T-helper 2 cell treated with Interferon-gamma antibody and Interleukin-4, amounts not matched to agents 100 ng/mL and 5 ng/mL, for 36 hours (primary cell): ENCODE measurements around the gene CLEC4G. TPM values are rescaled to one million over a fixed set of nuclear protein-coding genes. Genes with fewer than 3 reads are reported as not detected.
"Not testable (repeated sequence)": the region's sequence is repeated elsewhere in the genome, so short reads cannot be mapped to it uniquely, and the experiment has no call there.

Experiments used
- intact Hi-C: fragments of 100-400 bp; cut with micrococcal nuclease; formaldehyde crosslinking; loops from one replicate; pipeline ENCODE4 v1.15.1; 2023
- total RNA-seq: library from RNA; stranded (reverse); gene quantifications from 2 replicates; pipeline ENCODE4 v1.2.3, GENCODE V29; 2022

CLEC4G gene
- not detected in 2 replicates for total RNA-seq

- intact Hi-C loops: no loop called here
These were observed at the start of gene CLEC4G for GRCh38 chr19:7732045-7732444. Gene CLEC4G (minus strand): TSS chr19:7732110. CDS start chr19:7732102, 8 bp downstream.

- intact Hi-C loops: no loop called here
These were observed 49.2 kb upstream of the CLEC4G start for GRCh38 chr19:7781157-7781556.

- intact Hi-C loops: no loop called here
These were observed 47.9 kb upstream of the CLEC4G start for GRCh38 chr19:7779631-7780486.

- intact Hi-C loops: no loop called here
These were observed 46.2 kb upstream of the CLEC4G start for GRCh38 chr19:7778081-7778480.

- intact Hi-C loops: no loop called here
These were observed 43.9 kb upstream of the CLEC4G start for GRCh38 chr19:7775761-7776160.

GRCh38 chr19:7773841-7774240 is 41.9 kb upstream of the CLEC4G start:
- intact Hi-C loops: no loop called here

- intact Hi-C loops: no loop called here
These were observed 40.9 kb upstream of the CLEC4G start for GRCh38 chr19:7772752-7773291.

GRCh38 chr19:7771072-7771471 is 39.2 kb upstream of the CLEC4G start:
- intact Hi-C loops: no loop called here

GRCh38 chr19:7769171-7769570 is 37.3 kb upstream of the CLEC4G start:
- intact Hi-C loops: no loop called here

GRCh38 chr19:7767487-7767886 is 35.6 kb upstream of the CLEC4G start:
- intact Hi-C loops: no loop called here

- intact Hi-C loops: no loop called here
These were observed 34.6 kb upstream of the CLEC4G start for GRCh38 chr19:7766535-7766934.

GRCh38 chr19:7765043-7765442 is 33.1 kb upstream of the CLEC4G start:
- intact Hi-C loops: not testable (repeated sequence)

GRCh38 chr19:7764157-7764556 is 32.2 kb upstream of the CLEC4G start:
- intact Hi-C loops: not testable (repeated sequence)

- intact Hi-C loops: no loop called here
These were observed 31.8 kb upstream of the CLEC4G start for GRCh38 chr19:7763696-7764095.

GRCh38 chr19:7762719-7763293 is 30.9 kb upstream of the CLEC4G start, which contains the start of gene CLEC4M:
Gene CLEC4M (plus strand): TSS chr19:7763243. CDS start chr19:7763267, 24 bp downstream.
- intact Hi-C loops: no loop called here

GRCh38 chr19:7759156-7759555 is 27.2 kb upstream of the CLEC4G start:
- intact Hi-C loops: no loop called here

GRCh38 chr19:7757358-7757757 is 25.4 kb upstream of the CLEC4G start:
- intact Hi-C loops: no loop called here

- intact Hi-C loops: no loop called here
These were observed 24.3 kb upstream of the CLEC4G start for GRCh38 chr19:7756258-7756657.

- intact Hi-C loops: no loop called here
These were observed 19.4 kb upstream of the CLEC4G start for GRCh38 chr19:7751157-7751783.

- intact Hi-C loops: no loop called here
These were observed 16.8 kb upstream of the CLEC4G start for GRCh38 chr19:7748756-7749155.

GRCh38 chr19:7748171-7748570 is 16.3 kb upstream of the CLEC4G start:
- intact Hi-C loops: no loop called here
